ENCODE results near the gene NEGR1.

NEGR1 gene

DNA sequence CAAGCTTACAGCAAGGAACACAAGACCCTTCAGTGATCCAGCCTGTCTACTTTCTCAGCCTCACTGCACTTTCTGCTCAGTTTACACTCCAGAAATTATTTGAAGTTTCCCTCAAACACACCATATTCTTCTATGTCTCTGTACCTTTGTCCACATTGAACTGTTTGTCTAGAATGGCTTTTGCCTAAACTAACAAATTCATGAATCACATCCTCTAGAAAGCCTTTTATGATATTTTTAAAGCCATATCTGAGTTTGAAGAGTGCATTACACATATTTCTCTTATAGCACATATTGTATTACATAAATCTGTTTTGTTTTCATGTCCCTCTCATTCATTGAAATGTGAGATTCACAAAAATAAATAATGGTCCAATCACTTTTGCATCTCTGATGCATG, 755.5 kb downstream of the NEGR1 start:
- DNase-seq: no peak

DNA sequence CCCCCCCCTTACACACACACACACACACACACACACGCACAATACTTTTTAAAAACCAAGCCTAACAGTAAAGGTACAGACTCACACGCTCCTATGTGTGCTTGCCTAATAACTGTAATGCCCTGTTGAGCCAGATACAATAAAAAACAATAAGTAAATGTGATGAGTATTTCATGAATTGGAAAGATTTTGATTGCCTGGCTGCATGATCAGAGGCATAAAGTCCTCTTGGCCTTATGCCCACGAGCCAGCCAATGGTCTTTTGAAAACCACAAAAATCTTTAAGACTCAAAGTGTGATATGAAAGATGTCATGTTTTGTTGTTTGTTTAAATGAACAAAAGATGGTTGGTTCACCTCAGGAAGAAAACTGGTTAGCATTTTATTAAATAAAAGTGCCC, 759.6 kb downstream of the NEGR1 start:
- DNase-seq: no peak

GRCh38 chr1:71521655-71522264, 760.6 kb downstream of the NEGR1 start:
- DNase-seq: no peak

- DNase-seq: no peak
Measured at GRCh38 chr1:71511505-71511904, 770.8 kb downstream of the NEGR1 start.

DNA sequence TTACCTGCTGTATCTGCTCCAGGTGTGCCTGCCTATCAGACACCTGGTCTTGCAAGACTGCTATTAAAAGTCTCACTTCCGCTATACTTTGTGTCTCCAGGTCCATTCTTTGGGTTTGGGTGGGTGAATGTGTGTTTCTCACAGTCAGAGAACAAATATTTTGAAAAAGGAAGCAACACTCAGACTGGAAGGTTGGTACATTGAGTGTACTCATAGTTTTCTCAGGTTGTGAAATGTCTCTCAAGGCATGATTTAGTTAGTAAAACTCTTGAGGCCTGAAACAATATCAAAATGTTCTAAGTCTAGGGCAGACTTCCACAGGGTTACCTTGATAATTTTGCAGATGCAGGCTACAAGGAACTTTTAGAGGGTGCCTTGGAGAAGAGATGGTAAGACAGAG, 771.6 kb downstream of the NEGR1 start:
- no peak for DNase-seq

- DNase-seq: no peak
Measured at GRCh38 chr1:71509051-71509595, 773.2 kb downstream of the NEGR1 start.

DNA sequence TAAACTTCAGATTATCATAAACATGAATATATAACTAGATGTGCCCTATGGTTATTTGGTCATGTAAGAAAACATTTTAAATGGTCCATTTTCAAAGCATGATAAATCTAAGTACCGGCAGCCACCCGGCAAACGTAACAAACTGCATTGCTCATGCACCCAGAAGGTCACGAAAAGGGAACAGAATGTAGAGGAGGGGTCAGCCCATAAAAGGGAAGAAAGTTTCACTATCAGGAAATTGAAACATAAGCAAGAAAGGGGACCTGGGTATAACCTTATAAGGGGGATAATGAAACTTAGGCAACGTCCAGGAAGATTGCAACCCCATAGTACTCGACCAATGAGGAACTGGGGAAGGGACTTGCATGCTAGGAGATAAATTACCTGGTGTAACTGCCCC, 780.3 kb downstream of the NEGR1 start:
- DNase-seq: no peak

- DNase-seq: no peak
Measured at GRCh38 chr1:71498542-71498941, 783.8 kb downstream of the NEGR1 start.

DNA sequence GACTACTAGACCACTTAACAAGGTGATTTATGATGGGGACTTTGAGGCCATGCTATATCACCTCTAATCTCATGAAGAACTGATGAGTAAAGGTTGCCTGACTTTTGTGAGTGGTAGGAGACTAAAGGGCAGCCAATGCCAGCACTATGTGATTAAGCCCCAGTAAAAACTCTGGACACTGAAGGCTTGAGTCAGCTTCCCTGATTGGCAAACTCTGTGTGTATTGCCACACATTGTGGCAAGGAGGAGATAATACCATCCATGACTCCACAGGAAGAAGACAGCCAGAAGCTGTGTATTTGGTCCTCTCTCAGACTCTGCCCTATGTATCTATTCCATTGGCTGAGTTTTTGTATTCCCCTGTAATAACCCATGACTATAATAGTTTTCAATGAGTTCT, 788.2 kb downstream of the NEGR1 start:
- DNase-seq: no peak

- no peak for DNase-seq
Measured at GRCh38 chr1:71492298-71493041, 789.9 kb downstream of the NEGR1 start.

DNA sequence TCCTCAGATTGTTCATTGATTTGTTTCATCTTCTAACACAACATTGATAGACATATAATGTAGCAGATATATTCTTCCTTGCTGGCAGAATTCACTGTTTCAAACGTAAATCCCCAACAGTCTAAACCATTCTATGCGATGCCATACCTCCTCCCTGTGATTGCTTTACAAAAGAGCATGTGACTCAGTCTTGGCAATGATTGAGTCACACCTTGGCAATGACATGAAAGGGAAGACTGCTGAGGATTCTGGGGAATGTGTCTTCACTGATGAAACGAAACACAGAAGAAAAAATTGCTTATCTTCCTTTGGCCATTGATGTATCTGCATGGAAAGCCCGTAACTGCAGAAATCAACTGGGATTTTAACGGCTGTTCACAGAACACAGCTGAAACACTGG, 791.9 kb downstream of the NEGR1 start:
- no peak for DNase-seq

DNA sequence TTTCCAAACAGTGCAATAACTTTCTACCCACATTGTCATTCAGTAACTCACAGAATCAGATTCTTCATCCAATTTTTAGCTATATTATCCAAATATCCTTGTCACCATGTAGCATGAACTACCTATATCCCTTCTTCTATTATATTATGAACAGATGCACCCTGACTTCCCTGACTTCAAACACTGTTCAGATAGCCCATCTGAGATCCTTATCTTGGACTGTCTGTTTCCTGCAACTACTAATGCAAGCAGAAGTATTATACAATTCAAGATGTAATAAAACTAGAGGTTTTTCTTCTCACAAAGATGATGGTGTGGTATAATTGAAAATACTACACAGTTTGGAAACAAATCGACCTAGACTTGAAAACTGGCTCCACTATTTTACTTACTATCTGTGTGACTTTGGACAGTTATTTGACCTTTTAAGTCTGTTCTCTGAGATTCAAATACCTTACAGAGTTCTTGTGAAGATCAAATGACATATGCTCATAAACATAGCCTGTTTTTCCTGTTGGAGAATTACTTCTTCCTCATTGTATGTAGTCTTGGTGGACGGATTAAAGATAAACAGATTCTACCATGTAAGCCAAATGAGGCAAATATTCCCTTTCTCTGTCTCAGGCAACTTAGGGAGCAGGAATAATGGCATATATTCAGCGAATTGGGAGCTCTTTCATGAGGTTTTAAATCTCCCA, 793.6 kb downstream of the NEGR1 start:
- no peak for DNase-seq

DNA sequence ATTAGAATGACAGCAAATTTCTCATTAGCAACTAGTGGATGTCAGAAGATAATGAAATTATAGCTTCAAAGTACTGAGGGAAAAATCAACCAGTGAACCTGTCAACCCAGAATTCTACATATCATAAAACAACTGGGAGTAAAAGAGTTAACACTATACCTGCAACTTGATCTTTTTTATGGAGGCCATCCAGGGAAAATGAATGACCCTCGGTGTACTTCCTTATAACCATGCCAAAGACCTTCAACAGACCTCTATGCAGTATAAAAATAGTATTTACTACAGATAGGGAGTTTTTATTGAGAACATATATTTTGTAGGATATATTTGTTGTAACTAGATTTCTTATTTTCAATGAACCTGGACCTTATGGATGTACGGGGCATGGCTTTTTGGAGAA, 809.0 kb downstream of the NEGR1 start:
- no peak for DNase-seq

DNA sequence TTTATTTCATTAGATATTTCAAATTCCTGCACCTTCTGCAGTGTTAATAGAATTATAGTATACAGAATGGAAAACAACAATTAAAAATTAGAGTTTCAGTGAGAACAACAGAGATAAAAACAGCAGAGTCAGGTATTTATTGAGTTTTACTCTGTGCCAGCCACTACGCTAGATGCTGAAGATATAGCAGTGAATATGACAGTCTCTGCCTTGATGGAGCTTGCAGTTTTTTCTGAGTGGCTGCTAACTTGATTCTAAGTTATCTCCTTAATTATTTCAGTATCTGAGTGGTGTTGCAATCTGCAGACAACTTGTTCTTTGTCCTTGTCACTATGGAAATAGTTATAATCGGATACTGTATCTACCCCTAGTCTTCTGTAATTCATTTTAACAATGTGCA, 817.2 kb downstream of the NEGR1 start:
- no peak for DNase-seq

DNA sequence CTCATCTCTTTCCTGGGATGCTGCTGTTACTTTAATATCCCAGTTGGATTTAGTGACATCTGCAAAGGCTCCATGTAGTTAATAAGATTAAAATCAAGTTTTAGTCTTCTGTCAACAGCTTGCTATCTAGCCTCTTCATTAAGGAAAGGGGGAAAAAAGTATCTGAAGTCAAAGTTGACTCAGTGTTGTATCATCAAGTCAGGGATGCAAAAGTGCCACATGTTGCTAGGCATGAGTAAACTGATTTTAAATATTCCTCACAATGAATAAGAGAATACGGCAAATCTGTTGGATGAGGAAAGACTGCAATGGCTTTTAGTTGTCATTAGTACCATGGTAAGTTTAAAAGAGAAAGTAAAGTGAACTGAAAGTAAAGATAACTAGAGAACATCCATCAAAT, 818.3 kb downstream of the NEGR1 start:
- DNase-seq: no peak

- no peak for DNase-seq
Measured at GRCh38 chr1:71463144-71463543, 819.2 kb downstream of the NEGR1 start.

DNA sequence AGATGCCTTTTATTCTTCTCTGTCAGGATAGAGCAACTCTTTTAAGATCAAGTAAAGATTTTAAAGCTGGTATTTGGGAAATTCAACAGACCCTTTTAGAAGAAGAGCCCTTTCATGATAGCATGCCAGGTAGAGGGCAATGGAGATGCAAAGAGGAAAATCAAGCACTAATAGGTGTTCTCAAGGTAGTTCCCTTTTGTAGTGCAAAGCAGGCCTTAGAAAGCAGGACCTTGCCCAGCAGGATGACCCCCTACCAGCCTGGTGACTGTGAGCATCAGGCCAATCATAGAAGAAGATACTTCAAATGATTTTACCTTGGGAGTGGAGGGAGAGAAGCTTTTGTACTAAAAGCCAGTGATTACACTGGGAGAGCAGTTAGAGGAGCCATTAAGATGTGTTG, 820.1 kb downstream of the NEGR1 start:
- DNase-seq: no peak

GRCh38 chr1:71461416-71461815, 820.9 kb downstream of the NEGR1 start:
- no peak for DNase-seq

GRCh38 chr1:71448444-71448843, 833.9 kb downstream of the NEGR1 start:
- no peak for DNase-seq

- DNase-seq: no peak
Measured at GRCh38 chr1:71438626-71439025, 843.7 kb downstream of the NEGR1 start.

GRCh38 chr1:71435951-71436350, 846.4 kb downstream of the NEGR1 start:
- no peak for DNase-seq

DNA sequence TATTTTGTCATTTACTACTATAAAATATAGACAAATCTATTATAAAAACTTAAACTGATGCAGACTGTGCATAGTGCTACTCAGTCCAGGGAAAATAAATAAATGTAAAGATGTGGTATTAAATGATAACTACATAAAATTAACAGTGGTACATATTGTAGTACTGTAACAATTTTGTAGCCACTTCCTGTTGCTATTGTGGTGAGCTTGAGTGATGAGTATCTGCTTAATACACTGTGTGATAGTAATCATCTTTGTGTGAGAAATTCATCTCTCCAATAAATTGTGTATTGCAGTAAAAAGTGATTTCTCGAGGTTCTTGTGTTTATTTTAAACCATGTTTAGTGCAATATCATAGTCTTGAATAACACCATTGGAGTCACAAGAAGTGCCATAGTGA, 848.1 kb downstream of the NEGR1 start:
- no peak for DNase-seq

DNA sequence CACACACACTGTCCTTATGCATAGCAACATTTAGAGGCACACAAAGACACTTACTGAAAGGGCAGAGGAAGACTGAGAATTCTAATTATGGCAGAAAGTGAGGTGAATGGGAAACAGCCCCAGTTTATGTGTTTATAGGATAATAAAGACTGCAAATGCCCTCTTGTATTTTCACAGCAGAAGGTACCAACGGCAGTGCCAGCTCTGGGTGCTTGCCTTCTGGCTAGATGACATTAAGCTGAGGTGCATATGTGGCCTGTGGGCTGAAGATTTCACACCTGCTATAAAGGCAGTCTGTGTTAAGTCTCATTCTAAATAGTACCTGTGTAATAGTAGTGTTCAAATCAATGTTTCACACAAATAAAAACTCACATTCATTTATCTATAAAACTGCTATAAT, 854.3 kb downstream of the NEGR1 start:
- DNase-seq: no peak

DNA sequence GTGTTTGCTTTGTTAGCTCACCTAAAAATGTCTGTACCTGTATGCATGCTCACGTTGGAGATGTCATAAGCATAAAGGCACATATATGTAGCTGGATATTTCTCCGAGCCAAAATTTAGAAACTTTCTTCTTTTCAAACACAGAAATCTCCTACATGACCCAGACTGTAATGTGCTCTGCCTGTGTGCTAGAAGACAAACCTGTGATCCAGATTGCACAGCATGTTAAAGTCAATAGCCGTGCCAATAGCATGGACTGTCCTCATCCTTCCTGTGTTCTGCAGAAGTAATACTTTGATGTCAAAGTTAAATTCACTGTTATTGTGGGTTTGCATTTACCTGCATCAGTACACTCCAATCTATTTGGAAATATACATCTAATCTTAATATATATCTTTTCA, 855.3 kb downstream of the NEGR1 start:
- DNase-seq: no peak
